A549 (cell line): Measurements from ENCODE around the gene APMAP.

Experiments
- CEBPB ChIP-seq, 2 experiments: fragments of >200 bp in 1 of 2; sonication (Bioruptor Twin) in 1 of 2; formaldehyde crosslinking in 1 of 2; IDR thresholded peaks; 2 replicates each; pipeline ENCODE4 v1.6.1; 2012 to 2016
- FOSL2 ChIP-seq, 2 experiments: fragments of 450-650 bp in 1 of 2; fragments of >200 bp in 1 of 2; sonication (Bioruptor Twin) in 1 of 2; formaldehyde crosslinking; IDR thresholded peaks; 2 replicates each; pipeline versions ENCODE4 v1.5.0 to v1.6.1; 2016 to 2020; ENCODE audit warnings: mild to moderate bottlenecking in 1 of 2, moderate library complexity in 1 of 2
- HDAC2 ChIP-seq: fragments of 200-600 bp; sonication (generic); IDR thresholded peaks from 2 replicates; pipeline ENCODE4 v1.6.1; 2016
- MAZ ChIP-seq: fragments of 150-350 bp; IDR thresholded peaks from 2 replicates; pipeline ENCODE4 v1.6.1; 2014; ENCODE audit warnings: antibody characterized with exemption, low read depth, low read length, borderline replicate concordance
- NPAS2 ChIP-seq: fragments of 250-450 bp; sonication (Bioruptor Pico); IDR thresholded peaks from 2 replicates; pipeline ENCODE4 v1.8.0; 2022; ENCODE audit warnings: mild to moderate bottlenecking, moderate library complexity, borderline replicate concordance
- POLR2A ChIP-seq: IDR thresholded peaks from 2 replicates; pipeline ENCODE4 v1.6.1; 2012; ENCODE audit warnings: mild to moderate bottlenecking, low read length
- POLR2AphosphoS2 ChIP-seq: conservative IDR thresholded peaks from 2 replicates; pipeline ENCODE4 v1.6.1; 2012; ENCODE audit warnings: low read length, improper control_type of control experiment, inconsistent platforms
- RFX5 ChIP-seq: fragments of 450-650 bp; IDR thresholded peaks from 2 replicates; pipeline ENCODE4 v1.7.1; 2014; ENCODE audit warnings: antibody characterized with exemption, mild to moderate bottlenecking, moderate library complexity
- RNF2 ChIP-seq: fragments of 200-600 bp; sonication (generic); IDR thresholded peaks from 2 replicates; pipeline ENCODE4 v1.6.1; 2016; ENCODE audit warnings: low read depth, mild to moderate bottlenecking, antibody characterized with exemption, moderate library complexity, borderline replicate concordance
- SMC3 ChIP-seq: fragments of >200 bp; sonication (Bioruptor Twin); formaldehyde crosslinking; IDR thresholded peaks from 3 replicates; pipeline ENCODE4 v1.6.1; 2018; ENCODE audit warnings: inconsistent platforms
- TF ChIP-seq, protein P1 (sequence below): IDR thresholded peaks from 2 replicates; pipeline ENCODE4 v1.6.1; 2012
- TF ChIP-seq, protein P2 (sequence below): fragments of >200 bp; sonication (Bioruptor Twin); formaldehyde crosslinking; IDR thresholded peaks from 3 replicates; pipeline ENCODE4 v1.5.1; 2016
- TF ChIP-seq, protein P3 (sequence below): IDR thresholded peaks from 2 replicates; pipeline ENCODE4 v1.6.1; 2012
- TF ChIP-seq, protein P4 (sequence below): fragments of 200-600 bp; sonication (generic); IDR thresholded peaks from 2 replicates; pipeline ENCODE4 v1.6.1; 2016; ENCODE audit warnings: antibody characterized with exemption, mild to moderate bottlenecking, moderate library complexity

DNA sequence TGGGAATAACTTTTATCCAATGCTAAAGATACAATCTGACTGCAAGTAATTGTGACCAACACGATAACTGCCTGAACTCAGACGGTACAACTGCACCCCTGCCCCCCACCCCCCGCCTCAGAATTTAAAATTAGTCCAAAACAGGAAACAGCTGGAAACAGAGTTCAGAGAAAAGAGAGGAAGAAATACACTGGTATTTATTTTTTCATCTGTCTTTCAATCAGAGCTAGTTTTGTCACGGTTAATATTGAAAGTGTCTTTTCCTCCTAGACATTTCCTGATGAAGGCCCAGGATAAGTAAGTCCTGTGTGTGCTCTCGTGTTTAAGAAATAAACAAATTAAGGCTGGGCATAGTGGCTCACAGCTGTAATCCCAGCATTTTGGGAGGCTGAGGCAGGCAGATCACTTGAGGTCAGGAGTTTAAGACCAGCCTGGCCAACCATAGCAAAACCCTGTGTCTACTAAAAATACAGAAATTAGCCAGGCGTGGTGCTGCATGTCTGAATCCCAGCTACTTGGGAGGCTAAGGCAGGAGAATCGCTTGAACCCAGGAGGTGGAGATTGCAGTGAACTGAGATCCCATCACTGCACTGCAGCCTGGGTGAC is 43.9 kb upstream of the APMAP start:
- TF ChIP-seq, protein P1, sequence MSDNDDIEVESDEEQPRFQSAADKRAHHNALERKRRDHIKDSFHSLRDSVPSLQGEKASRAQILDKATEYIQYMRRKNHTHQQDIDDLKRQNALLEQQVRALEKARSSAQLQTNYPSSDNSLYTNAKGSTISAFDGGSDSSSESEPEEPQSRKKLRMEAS: no peak
- TF ChIP-seq, protein P2, sequence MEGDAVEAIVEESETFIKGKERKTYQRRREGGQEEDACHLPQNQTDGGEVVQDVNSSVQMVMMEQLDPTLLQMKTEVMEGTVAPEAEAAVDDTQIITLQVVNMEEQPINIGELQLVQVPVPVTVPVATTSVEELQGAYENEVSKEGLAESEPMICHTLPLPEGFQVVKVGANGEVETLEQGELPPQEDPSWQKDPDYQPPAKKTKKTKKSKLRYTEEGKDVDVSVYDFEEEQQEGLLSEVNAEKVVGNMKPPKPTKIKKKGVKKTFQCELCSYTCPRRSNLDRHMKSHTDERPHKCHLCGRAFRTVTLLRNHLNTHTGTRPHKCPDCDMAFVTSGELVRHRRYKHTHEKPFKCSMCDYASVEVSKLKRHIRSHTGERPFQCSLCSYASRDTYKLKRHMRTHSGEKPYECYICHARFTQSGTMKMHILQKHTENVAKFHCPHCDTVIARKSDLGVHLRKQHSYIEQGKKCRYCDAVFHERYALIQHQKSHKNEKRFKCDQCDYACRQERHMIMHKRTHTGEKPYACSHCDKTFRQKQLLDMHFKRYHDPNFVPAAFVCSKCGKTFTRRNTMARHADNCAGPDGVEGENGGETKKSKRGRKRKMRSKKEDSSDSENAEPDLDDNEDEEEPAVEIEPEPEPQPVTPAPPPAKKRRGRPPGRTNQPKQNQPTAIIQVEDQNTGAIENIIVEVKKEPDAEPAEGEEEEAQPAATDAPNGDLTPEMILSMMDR: no peak
- TF ChIP-seq POLR2A: no peak
- TF ChIP-seq POLR2AphosphoS2: no peak
- TF ChIP-seq, protein P3, sequence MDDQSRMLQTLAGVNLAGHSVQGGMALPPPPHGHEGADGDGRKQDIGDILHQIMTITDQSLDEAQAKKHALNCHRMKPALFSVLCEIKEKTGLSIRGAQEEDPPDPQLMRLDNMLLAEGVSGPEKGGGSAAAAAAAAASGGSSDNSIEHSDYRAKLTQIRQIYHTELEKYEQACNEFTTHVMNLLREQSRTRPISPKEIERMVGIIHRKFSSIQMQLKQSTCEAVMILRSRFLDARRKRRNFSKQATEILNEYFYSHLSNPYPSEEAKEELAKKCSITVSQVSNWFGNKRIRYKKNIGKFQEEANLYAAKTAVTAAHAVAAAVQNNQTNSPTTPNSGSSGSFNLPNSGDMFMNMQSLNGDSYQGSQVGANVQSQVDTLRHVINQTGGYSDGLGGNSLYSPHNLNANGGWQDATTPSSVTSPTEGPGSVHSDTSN: no peak
- TF ChIP-seq RFX5: no peak
- TF ChIP-seq SMC3: no peak
- TF ChIP-seq HDAC2: no peak
- no peak for TF ChIP-seq RNF2
- TF ChIP-seq MAZ: no peak
- TF ChIP-seq, protein P4, sequence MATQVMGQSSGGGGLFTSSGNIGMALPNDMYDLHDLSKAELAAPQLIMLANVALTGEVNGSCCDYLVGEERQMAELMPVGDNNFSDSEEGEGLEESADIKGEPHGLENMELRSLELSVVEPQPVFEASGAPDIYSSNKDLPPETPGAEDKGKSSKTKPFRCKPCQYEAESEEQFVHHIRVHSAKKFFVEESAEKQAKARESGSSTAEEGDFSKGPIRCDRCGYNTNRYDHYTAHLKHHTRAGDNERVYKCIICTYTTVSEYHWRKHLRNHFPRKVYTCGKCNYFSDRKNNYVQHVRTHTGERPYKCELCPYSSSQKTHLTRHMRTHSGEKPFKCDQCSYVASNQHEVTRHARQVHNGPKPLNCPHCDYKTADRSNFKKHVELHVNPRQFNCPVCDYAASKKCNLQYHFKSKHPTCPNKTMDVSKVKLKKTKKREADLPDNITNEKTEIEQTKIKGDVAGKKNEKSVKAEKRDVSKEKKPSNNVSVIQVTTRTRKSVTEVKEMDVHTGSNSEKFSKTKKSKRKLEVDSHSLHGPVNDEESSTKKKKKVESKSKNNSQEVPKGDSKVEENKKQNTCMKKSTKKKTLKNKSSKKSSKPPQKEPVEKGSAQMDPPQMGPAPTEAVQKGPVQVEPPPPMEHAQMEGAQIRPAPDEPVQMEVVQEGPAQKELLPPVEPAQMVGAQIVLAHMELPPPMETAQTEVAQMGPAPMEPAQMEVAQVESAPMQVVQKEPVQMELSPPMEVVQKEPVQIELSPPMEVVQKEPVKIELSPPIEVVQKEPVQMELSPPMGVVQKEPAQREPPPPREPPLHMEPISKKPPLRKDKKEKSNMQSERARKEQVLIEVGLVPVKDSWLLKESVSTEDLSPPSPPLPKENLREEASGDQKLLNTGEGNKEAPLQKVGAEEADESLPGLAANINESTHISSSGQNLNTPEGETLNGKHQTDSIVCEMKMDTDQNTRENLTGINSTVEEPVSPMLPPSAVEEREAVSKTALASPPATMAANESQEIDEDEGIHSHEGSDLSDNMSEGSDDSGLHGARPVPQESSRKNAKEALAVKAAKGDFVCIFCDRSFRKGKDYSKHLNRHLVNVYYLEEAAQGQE: no peak
- TF ChIP-seq FOSL2 (IDR thresholded peaks at IDR 0.05): no peak
- no peak for TF ChIP-seq FOSL2 (CRISPR knock-in tag; IDR thresholded peaks at IDR 0.05)
- no peak for TF ChIP-seq NPAS2 (CRISPR knock-in tag)
- TF ChIP-seq CEBPB (IDR thresholded peaks at IDR 0.05): no peak
